ENCODE data around the gene DHRS9. TPM values are rescaled to one million over a fixed set of nuclear protein-coding genes. Genes with fewer than 3 reads are reported as not detected.

The DHRS9 gene
- polyA plus RNA-seq, 2 of the 4 experiments (the other 2 are of a cell fraction) = 0.19 to 0.25 TPM

DNA sequence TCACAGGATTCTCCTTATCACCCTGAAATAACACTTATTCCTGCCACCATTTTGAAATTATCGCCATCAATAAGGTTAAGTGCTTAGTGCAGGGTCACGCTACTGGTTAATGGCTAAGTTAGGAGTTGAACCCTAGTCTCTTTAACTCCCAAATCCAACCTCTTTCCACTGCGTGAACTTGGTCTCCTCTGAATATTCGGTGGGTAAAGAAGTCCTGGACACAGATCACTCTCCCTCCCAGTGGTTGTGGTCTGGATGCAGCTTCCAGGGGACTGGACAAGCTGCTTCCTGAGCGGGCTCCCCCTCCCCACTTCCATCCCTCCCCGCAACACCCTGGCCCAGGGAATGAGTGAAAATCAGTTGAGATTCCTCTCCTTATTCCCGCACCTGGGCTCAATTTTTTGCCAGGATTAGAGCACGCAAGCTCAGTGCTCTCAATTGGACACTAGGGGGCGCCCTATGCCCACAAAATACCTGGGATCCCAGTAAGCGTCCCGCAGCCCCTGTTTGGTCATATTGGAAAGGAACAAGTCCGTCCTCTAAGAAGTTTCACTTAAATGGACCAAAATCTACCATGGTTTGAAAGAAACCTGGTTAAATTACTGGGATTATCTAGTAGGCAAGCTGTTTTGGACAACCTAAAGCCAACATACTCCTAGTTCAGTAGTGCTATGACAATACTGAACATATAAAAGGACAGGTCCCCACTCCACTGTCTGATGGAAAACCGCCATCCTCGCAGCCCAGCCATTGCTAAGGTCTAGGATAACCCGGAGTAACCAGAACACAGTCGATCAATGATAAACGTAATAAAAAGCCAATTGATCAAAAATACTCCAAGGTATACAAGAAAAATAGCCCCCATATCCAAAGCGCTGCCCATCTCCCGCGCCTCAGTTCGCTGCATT is 40.4 kb downstream of the DHRS9 start (continued):
- TF ChIP-seq BHLHE40 (IDR thresholded peaks at IDR 0.05; ENCODE audit: low read depth, low read length) = no peak

DNA sequence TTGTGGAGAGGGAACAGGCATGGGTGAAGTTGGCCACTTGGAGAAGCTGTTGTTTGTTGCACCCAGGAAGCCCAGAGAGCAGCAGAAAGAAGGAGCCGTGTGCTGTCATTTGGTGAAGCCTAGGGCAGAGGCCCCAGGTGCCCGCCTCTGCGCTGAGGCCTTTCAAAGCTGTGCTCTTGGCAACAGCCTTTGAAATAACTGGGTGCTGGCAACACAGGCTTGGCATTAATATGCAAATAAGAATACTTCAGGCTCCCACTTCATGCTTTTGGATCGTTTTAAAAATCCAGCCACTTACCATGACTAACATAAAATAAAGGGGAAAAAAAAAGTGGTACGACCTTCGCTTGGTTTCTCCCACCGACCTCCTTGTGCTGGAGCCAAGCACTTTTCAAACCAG is 41.1 kb downstream of the DHRS9 start:
- FAIRE-seq = no peak
- ChIA-PET CTCF (interaction anchor here (0.7 to 5.8 kb wide), 28 partner anchors 8 to 1299 kb away, joined by 3 to 78 read pairs (median 6); partner anchors contain the start of gene BBS5), POLR2A (no interaction called here)
- Histone ChIP-seq H3K27ac (no peak overlapping the region), H3K9me3 (no peaks in the 10 kb centered on the region), H3K4me2 (no peak overlapping the region), H3K4me3 (no peak overlapping the region), H3K4me1 (no peaks in the 10 kb centered on the region)
- ATAC-seq = no peak; a peak in 1 of 6 replicates
- no peak for DNase-seq (ENCODE audit: low read depth in 1 of 2, low spot score in 1 of 2)
- WGBS (ENCODE audit: missing lambda C conversion rate) = 85% methylated on average over 7 of the region's 7 CpGs
- TF ChIP-seq NR3C1 (IDR thresholded peaks at IDR 0.05) (no peak), GATA3 (IDR thresholded peaks at IDR 0.05; ENCODE audit: borderline replicate concordance) (no peak), CHD4 (IDR thresholded peaks at IDR 0.05; ENCODE audit: borderline replicate concordance) (no peak), MAZ (IDR thresholded peaks at IDR 0.05; ENCODE audit: borderline replicate concordance, low read depth, low read length) (no peak), CBX8 (IDR thresholded peaks at IDR 0.05) (no peak), CEBPB (IDR thresholded peaks at IDR 0.05) (no peak)
- TF ChIP-seq, protein P1, sequence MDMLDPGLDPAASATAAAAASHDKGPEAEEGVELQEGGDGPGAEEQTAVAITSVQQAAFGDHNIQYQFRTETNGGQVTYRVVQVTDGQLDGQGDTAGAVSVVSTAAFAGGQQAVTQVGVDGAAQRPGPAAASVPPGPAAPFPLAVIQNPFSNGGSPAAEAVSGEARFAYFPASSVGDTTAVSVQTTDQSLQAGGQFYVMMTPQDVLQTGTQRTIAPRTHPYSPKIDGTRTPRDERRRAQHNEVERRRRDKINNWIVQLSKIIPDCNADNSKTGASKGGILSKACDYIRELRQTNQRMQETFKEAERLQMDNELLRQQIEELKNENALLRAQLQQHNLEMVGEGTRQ (IDR thresholded peaks at IDR 0.05) = no peak
- TF ChIP-seq, protein P2, sequence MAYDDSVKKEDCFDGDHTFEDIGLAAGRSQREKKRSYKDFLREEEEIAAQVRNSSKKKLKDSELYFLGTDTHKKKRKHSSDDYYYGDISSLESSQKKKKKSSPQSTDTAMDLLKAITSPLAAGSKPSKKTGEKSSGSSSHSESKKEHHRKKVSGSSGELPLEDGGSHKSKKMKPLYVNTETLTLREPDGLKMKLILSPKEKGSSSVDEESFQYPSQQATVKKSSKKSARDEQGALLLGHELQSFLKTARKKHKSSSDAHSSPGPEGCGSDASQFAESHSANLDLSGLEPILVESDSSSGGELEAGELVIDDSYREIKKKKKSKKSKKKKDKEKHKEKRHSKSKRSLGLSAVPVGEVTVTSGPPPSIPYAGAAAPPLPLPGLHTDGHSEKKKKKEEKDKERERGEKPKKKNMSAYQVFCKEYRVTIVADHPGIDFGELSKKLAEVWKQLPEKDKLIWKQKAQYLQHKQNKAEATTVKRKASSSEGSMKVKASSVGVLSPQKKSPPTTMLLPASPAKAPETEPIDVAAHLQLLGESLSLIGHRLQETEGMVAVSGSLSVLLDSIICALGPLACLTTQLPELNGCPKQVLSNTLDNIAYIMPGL (CRISPR knock-in tag; IDR thresholded peaks at IDR 0.05; ENCODE audit: borderline replicate concordance) = no peak

DNA sequence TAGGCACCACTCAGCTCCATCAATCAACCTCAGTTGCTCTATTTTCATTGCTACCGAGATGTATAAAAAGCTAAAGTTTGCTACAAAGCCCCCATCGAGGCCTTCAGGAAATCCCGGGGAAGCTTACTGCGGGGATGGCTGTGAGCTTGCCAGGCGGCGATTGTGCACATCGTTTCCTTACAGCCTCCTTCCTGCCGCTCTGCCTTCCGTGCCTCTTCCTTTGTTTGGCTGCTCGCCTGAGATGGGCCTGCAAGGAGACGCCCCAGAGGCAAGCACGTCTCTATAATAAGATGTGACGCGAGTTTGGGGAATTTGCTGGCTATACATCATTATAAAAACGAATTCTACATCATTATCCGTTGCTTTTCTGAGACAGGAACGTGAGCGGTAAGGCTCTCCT is 41.6 kb downstream of the DHRS9 start:
- FAIRE-seq = no peak
- ATAC-seq = no peak
- Histone ChIP-seq H3K4me3 (no peak overlapping the region), H3K27ac (no peak overlapping the region), H3K4me2 (no peak overlapping the region), H3K9me3 (no peaks in the 10 kb centered on the region), H3K4me1 (no peaks in the 10 kb centered on the region)
- ChIA-PET CTCF (interaction anchor here (1.0 to 5.8 kb wide), 18 partner anchors 12 to 368 kb away, joined by 3 to 78 read pairs (median 7); partner anchors contain the start of gene BBS5), POLR2A (no interaction called here)
- WGBS (ENCODE audit: missing lambda C conversion rate) = 63% methylated on average over 18 of the region's 18 CpGs
- no peak for DNase-seq (ENCODE audit: low read depth in 1 of 2, low spot score in 1 of 2)
- TF ChIP-seq EP300 (IDR thresholded peaks at IDR 0.05) = no peak
- TF ChIP-seq, protein P3, sequence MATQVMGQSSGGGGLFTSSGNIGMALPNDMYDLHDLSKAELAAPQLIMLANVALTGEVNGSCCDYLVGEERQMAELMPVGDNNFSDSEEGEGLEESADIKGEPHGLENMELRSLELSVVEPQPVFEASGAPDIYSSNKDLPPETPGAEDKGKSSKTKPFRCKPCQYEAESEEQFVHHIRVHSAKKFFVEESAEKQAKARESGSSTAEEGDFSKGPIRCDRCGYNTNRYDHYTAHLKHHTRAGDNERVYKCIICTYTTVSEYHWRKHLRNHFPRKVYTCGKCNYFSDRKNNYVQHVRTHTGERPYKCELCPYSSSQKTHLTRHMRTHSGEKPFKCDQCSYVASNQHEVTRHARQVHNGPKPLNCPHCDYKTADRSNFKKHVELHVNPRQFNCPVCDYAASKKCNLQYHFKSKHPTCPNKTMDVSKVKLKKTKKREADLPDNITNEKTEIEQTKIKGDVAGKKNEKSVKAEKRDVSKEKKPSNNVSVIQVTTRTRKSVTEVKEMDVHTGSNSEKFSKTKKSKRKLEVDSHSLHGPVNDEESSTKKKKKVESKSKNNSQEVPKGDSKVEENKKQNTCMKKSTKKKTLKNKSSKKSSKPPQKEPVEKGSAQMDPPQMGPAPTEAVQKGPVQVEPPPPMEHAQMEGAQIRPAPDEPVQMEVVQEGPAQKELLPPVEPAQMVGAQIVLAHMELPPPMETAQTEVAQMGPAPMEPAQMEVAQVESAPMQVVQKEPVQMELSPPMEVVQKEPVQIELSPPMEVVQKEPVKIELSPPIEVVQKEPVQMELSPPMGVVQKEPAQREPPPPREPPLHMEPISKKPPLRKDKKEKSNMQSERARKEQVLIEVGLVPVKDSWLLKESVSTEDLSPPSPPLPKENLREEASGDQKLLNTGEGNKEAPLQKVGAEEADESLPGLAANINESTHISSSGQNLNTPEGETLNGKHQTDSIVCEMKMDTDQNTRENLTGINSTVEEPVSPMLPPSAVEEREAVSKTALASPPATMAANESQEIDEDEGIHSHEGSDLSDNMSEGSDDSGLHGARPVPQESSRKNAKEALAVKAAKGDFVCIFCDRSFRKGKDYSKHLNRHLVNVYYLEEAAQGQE (IDR thresholded peaks at IDR 0.05) = no peak
- TF ChIP-seq, protein P4, sequence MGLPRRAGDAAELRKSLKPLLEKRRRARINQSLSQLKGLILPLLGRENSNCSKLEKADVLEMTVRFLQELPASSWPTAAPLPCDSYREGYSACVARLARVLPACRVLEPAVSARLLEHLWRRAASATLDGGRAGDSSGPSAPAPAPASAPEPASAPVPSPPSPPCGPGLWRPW (IDR thresholded peaks at IDR 0.05) = no peak
- no peak for TF ChIP-seq ZNF302 (CRISPR knock-in tag; IDR thresholded peaks at IDR 0.05)
- no peak for TF ChIP-seq RNF2 (IDR thresholded peaks at IDR 0.05; ENCODE audit: borderline replicate concordance, low read depth)
- TF ChIP-seq, protein P5, sequence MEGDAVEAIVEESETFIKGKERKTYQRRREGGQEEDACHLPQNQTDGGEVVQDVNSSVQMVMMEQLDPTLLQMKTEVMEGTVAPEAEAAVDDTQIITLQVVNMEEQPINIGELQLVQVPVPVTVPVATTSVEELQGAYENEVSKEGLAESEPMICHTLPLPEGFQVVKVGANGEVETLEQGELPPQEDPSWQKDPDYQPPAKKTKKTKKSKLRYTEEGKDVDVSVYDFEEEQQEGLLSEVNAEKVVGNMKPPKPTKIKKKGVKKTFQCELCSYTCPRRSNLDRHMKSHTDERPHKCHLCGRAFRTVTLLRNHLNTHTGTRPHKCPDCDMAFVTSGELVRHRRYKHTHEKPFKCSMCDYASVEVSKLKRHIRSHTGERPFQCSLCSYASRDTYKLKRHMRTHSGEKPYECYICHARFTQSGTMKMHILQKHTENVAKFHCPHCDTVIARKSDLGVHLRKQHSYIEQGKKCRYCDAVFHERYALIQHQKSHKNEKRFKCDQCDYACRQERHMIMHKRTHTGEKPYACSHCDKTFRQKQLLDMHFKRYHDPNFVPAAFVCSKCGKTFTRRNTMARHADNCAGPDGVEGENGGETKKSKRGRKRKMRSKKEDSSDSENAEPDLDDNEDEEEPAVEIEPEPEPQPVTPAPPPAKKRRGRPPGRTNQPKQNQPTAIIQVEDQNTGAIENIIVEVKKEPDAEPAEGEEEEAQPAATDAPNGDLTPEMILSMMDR (IDR thresholded peaks at IDR 0.05) = no peak
- TF ChIP-seq MAZ (IDR thresholded peaks at IDR 0.05; ENCODE audit: borderline replicate concordance, low read depth, low read length) = no peak
- TF ChIP-seq RARB (CRISPR knock-in tag; IDR thresholded peaks at IDR 0.05) = no peak
- TF ChIP-seq, protein P6, sequence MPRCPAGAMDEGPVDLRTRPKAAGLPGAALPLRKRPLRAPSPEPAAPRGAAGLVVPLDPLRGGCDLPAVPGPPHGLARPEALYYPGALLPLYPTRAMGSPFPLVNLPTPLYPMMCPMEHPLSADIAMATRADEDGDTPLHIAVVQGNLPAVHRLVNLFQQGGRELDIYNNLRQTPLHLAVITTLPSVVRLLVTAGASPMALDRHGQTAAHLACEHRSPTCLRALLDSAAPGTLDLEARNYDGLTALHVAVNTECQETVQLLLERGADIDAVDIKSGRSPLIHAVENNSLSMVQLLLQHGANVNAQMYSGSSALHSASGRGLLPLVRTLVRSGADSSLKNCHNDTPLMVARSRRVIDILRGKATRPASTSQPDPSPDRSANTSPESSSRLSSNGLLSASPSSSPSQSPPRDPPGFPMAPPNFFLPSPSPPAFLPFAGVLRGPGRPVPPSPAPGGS (IDR thresholded peaks at IDR 0.05) = no peak
- no peak for TF ChIP-seq ESRRA (IDR thresholded peaks at IDR 0.05; ENCODE audit: borderline replicate concordance, low read length)
- TF ChIP-seq, protein P7, sequence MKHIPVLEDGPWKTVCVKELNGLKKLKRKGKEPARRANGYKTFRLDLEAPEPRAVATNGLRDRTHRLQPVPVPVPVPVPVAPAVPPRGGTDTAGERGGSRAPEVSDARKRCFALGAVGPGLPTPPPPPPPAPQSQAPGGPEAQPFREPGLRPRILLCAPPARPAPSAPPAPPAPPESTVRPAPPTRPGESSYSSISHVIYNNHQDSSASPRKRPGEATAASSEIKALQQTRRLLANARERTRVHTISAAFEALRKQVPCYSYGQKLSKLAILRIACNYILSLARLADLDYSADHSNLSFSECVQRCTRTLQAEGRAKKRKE (CRISPR knock-in tag; IDR thresholded peaks at IDR 0.05; ENCODE audit: low read depth) = no peak
- no peak for TF ChIP-seq MYC (IDR thresholded peaks at IDR 0.05; ENCODE audit: borderline replicate concordance, low read length)
- no peak for TF ChIP-seq PHF8 (IDR thresholded peaks at IDR 0.05; ENCODE audit: borderline replicate concordance, low read depth)
- TF ChIP-seq HEYL (CRISPR knock-in tag; IDR thresholded peaks at IDR 0.05) = no peak
- TF ChIP-seq HDAC2 (IDR thresholded peaks at IDR 0.05) = no peak
